ENCODE measurements around the gene HYI.
"Not testable (repeated sequence)": the region's sequence is repeated elsewhere in the genome, so short reads cannot be mapped to it uniquely, and the experiment has no call there.

HYI gene

GRCh38 chr1:43466403-43466802 is 12.7 kb upstream of the HYI start:
- Mint-ChIP-seq H3K4me3 (no peak overlapping the region), H3K27ac (no peak overlapping the region), H3K4me1 (no peaks in the 10 kb centered on the region), H3K27me3 (ENCODE audit: low read depth) (no peaks in the 10 kb centered on the region), H3K9me3 (peaks cover 4% of the 10 kb centered on the region), H3K36me3 (ENCODE audit: low read depth) (no peaks in the 10 kb centered on the region)
- TF ChIP-seq CTCF (IDR thresholded peaks at IDR 0.05; ENCODE audit: unreplicated experiment in 3 of 3): no peak

DNA sequence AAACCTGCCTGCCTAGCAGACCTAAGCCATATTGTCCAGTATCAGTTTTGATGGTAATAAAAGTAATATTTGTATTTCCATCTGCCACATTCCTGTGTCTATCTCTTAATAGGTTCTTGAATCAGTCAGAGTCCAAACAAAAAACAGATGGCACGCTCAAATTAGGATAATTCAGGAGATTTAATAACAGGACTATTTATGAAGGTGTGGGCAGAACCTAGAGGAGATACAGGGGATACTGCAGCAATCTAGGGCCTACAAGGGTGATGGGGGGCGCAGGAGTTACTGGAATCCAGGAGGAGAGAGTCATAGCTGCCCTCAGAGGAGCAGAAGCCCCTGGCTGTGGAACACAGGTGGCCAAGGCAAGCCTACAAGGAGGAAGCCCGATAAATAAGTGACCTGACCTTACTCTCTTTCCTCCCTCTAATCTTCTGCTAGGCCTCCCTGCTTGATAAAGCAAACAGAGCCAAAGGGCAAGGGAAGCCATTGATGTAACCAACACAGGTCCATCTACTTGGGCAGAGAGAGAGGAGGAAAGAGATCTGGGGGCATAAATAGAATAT is 11.9 kb upstream of the HYI start:
- Mint-ChIP-seq H3K36me3 (ENCODE audit: low read depth) (no peaks in the 10 kb centered on the region), H3K4me1 (no peaks in the 10 kb centered on the region), H3K9me3 (peaks cover 10% of the 10 kb centered on the region), H3K4me3 (no peak overlapping the region), H3K27me3 (ENCODE audit: low read depth) (no peaks in the 10 kb centered on the region), H3K27ac (no peak overlapping the region)
- no peak for TF ChIP-seq CTCF (IDR thresholded peaks at IDR 0.05; ENCODE audit: unreplicated experiment in 3 of 3)

GRCh38 chr1:43464681-43465504 is 11.2 kb upstream of the HYI start:
- H3K4me3 Mint-ChIP-seq: no peak overlapping the region
- no peak overlapping the region for H3K27ac Mint-ChIP-seq
- H3K9me3 Mint-ChIP-seq: peaks cover 11% of the 10 kb centered on the region

GRCh38 chr1:43463479-43463878 is 9.7 kb upstream of the HYI start:
- H3K27me3 Mint-ChIP-seq (ENCODE audit: low read depth): no peaks in the 10 kb centered on the region
- H3K27ac Mint-ChIP-seq: no peak overlapping the region
- no peaks in the 10 kb centered on the region for H3K36me3 Mint-ChIP-seq (ENCODE audit: low read depth)
- H3K9me3 Mint-ChIP-seq: peaks cover 19% of the 10 kb centered on the region
- no peaks in the 10 kb centered on the region for H3K4me1 Mint-ChIP-seq
- H3K4me3 Mint-ChIP-seq: no peak overlapping the region
- no peak for TF ChIP-seq CTCF (IDR thresholded peaks at IDR 0.05; ENCODE audit: unreplicated experiment in 3 of 3)

More at GRCh38 chr1:43464681-43465504, 11.2 kb upstream of the HYI start:
- TF ChIP-seq CTCF (IDR thresholded peaks at IDR 0.05; ENCODE audit: unreplicated experiment in 3 of 3): no peak
- H3K36me3 Mint-ChIP-seq (ENCODE audit: low read depth): no peaks in the 10 kb centered on the region
- H3K4me1 Mint-ChIP-seq: no peaks in the 10 kb centered on the region
- H3K27me3 Mint-ChIP-seq (ENCODE audit: low read depth): no peaks in the 10 kb centered on the region

- Mint-ChIP-seq H3K36me3 (ENCODE audit: low read depth) (peaks cover 3% of the 10 kb centered on the region), H3K9me3 (peaks cover 26% of the 10 kb centered on the region), H3K4me1 (no peaks in the 10 kb centered on the region), H3K27ac (no peak overlapping the region), H3K4me3 (no peak overlapping the region), H3K27me3 (ENCODE audit: low read depth) (no peaks in the 10 kb centered on the region)
- no peak for TF ChIP-seq CTCF (IDR thresholded peaks at IDR 0.05; ENCODE audit: unreplicated experiment in 3 of 3)
Measured at GRCh38 chr1:43460988-43461693, 7.4 kb upstream of the HYI start.

GRCh38 chr1:43458379-43458778 is 4.6 kb upstream of the HYI start:
- not testable (repeated sequence) for H3K36me3 Mint-ChIP-seq (ENCODE audit: low read depth); H3K4me3 Mint-ChIP-seq; H3K27ac Mint-ChIP-seq; H3K27me3 Mint-ChIP-seq (ENCODE audit: low read depth)
- peaks cover 17% of the 10 kb centered on the region for H3K4me1 Mint-ChIP-seq
- peaks cover 31% of the 10 kb centered on the region for H3K9me3 Mint-ChIP-seq
